ENCODE measurements around the gene SFT2D2.

SFT2D2 gene

DNA sequence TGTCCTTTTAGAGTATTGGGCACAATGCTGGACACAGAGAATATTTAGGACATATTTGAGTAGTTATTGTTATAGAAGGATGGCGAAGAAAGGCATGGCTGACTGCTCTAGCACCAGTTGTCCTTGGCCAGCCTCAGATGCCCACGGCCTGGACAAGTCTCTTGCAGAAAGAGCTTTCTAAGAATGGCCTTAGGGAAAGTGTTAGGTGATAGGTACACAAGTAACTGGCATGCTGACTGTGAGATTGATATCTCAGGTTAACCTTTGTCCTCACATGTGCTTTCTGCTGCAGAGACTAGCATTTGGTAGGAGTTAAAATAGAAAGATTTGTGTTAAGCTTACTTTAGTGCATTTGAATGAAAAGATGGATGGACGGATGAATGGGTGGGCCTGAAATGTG lies 10.1 kb downstream of the SFT2D2 start:
- TF ChIP-seq, protein P1, sequence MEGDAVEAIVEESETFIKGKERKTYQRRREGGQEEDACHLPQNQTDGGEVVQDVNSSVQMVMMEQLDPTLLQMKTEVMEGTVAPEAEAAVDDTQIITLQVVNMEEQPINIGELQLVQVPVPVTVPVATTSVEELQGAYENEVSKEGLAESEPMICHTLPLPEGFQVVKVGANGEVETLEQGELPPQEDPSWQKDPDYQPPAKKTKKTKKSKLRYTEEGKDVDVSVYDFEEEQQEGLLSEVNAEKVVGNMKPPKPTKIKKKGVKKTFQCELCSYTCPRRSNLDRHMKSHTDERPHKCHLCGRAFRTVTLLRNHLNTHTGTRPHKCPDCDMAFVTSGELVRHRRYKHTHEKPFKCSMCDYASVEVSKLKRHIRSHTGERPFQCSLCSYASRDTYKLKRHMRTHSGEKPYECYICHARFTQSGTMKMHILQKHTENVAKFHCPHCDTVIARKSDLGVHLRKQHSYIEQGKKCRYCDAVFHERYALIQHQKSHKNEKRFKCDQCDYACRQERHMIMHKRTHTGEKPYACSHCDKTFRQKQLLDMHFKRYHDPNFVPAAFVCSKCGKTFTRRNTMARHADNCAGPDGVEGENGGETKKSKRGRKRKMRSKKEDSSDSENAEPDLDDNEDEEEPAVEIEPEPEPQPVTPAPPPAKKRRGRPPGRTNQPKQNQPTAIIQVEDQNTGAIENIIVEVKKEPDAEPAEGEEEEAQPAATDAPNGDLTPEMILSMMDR (IDR thresholded peaks at IDR 0.05; ENCODE audit: borderline replicate concordance, insufficient read depth, low read depth, low read length), result no peak
- H3K4me3 ChIP-seq (ENCODE audit: low read depth, low read length), result no peak overlapping the region

GRCh38 chr1:168236836-168237611 lies 11.2 kb downstream of the SFT2D2 start:
- TF ChIP-seq, protein P1 (IDR thresholded peaks at IDR 0.05; ENCODE audit: borderline replicate concordance, insufficient read depth, low read depth, low read length), result no peak
- no peak overlapping the region for H3K4me3 ChIP-seq (ENCODE audit: low read depth, low read length)

GRCh38 chr1:168243198-168243597 lies 17.4 kb downstream of the SFT2D2 start:
- TF ChIP-seq, protein P1 (IDR thresholded peaks at IDR 0.05; ENCODE audit: borderline replicate concordance, insufficient read depth, low read depth, low read length), result no peak
- H3K4me3 ChIP-seq (ENCODE audit: low read depth, low read length), result no peak overlapping the region

GRCh38 chr1:168243636-168244212 lies 17.9 kb downstream of the SFT2D2 start:
- no peak overlapping the region for H3K4me3 ChIP-seq (ENCODE audit: low read depth, low read length)
- TF ChIP-seq, protein P1 (IDR thresholded peaks at IDR 0.05; ENCODE audit: borderline replicate concordance, insufficient read depth, low read depth, low read length), result no peak

DNA sequence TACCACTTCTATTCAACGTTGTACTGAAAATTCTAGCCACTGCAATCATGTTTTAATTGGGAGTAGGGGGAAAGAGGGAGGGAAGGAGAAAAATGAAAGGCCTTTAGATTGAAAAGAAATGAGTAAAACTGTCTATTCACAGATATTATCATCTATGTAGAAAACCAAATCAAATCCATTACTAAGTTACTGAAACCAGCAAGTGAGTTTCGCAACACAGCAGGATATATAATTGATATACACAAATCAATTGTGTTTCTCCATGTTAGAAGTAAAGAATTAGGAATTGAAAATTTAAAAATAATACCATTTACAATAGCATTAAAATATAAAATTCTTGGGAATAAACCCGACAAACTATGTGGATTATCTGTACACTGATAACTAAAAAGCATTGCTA lies 19.2 kb downstream of the SFT2D2 start:
- TF ChIP-seq, protein P1 (IDR thresholded peaks at IDR 0.05; ENCODE audit: borderline replicate concordance, insufficient read depth, low read depth, low read length), result no peak
- no peak overlapping the region for H3K4me3 ChIP-seq (ENCODE audit: low read depth, low read length)

- H3K4me3 ChIP-seq (ENCODE audit: low read depth, low read length), result no peak overlapping the region
- TF ChIP-seq, protein P1 (IDR thresholded peaks at IDR 0.05; ENCODE audit: borderline replicate concordance, insufficient read depth, low read depth, low read length), result no peak
Measured at GRCh38 chr1:168246506-168246905, 20.7 kb downstream of the SFT2D2 start.

- TF ChIP-seq, protein P1 (IDR thresholded peaks at IDR 0.05; ENCODE audit: borderline replicate concordance, insufficient read depth, low read depth, low read length), result no peak
- H3K4me3 ChIP-seq (ENCODE audit: low read depth, low read length), result no peak overlapping the region
Measured at GRCh38 chr1:168252204-168252733, 26.5 kb downstream of the SFT2D2 start.
